Astrocyte (in vitro differentiated cells and primary cell): ENCODE results near the gene TNFSF13. TPM values are rescaled to one million over a fixed set of nuclear protein-coding genes. Genes with fewer than 3 reads are reported as not detected.

Experiments used
- DNase-seq: peaks from one replicate; pipeline ENCODE4 v3.0.0-alpha.2; 2010; ENCODE audit warnings: low read depth
- FAIRE-seq: peaks from 2 replicates; lab custom pipeline; 2011; peaks lifted over from hg19 to GRCh38; lab: Jason Lieb, UNC
- H2AFZ ChIP-seq: 2 replicates; pipeline ENCODE4 v1.6.0; 2012; ENCODE audit warnings: low read depth, low read length, inconsistent platforms
- H3K27ac ChIP-seq: 2 replicates; pipeline ENCODE4 v1.5.1; 2011; ENCODE audit warnings: low read depth, low read length, inconsistent platforms
- H3K27me3 ChIP-seq: 2 replicates; pipeline ENCODE4 v1.6.0; 2011; ENCODE audit warnings: low read length, inconsistent platforms; ENCODE audit not compliant: insufficient read depth
- H3K36me3 ChIP-seq: 2 replicates; pipeline ENCODE4 v1.5.1; 2011; ENCODE audit warnings: low read length, inconsistent platforms; ENCODE audit not compliant: insufficient read depth
- H3K4me1 ChIP-seq: 2 replicates; pipeline ENCODE4 v1.5.1; 2011; ENCODE audit warnings: low read length, inconsistent platforms; ENCODE audit not compliant: insufficient read depth
- H3K4me2 ChIP-seq: 2 replicates; pipeline ENCODE4 v1.6.0; 2012; ENCODE audit warnings: low read length, inconsistent platforms
- H3K4me3 ChIP-seq: 2 replicates; pipeline ENCODE4 v1.5.1; 2011; ENCODE audit warnings: low read depth, mild to moderate bottlenecking, low read length, inconsistent platforms; ENCODE audit not compliant: insufficient read depth
- H3K79me2 ChIP-seq: 2 replicates; pipeline ENCODE4 v1.6.0; 2012; ENCODE audit warnings: mild to moderate bottlenecking, low read length, inconsistent platforms; ENCODE audit not compliant: insufficient read depth
- H3K9ac ChIP-seq: 2 replicates; pipeline ENCODE4 v1.6.0; 2012; ENCODE audit warnings: mild to moderate bottlenecking, low read length, inconsistent platforms
- H3K9me3 ChIP-seq: 2 replicates; pipeline ENCODE4 v1.5.1; 2012; ENCODE audit warnings: low read depth, mild to moderate bottlenecking, low read length, inconsistent platforms; ENCODE audit not compliant: insufficient read depth
- H4K20me1 ChIP-seq: 2 replicates; pipeline ENCODE4 v1.6.0; 2012; ENCODE audit warnings: low read length, inconsistent platforms; ENCODE audit not compliant: insufficient read depth
- H3K27ac Mint-ChIP-seq: one replicate; pipeline ENCODE4 v1.8.0; 2021; ENCODE audit warnings: mild to moderate bottlenecking, mixed read lengths; ENCODE audit not compliant: unreplicated experiment
- H3K27me3 Mint-ChIP-seq: one replicate; pipeline ENCODE4 v1.8.0; 2021; ENCODE audit warnings: low read depth, mixed read lengths; ENCODE audit not compliant: unreplicated experiment
- H3K36me3 Mint-ChIP-seq: one replicate; pipeline ENCODE4 v1.8.0; 2021; ENCODE audit warnings: low read depth, mixed read lengths; ENCODE audit not compliant: unreplicated experiment
- H3K4me1 Mint-ChIP-seq: one replicate; pipeline ENCODE4 v1.8.0; 2021; ENCODE audit warnings: low read depth, mixed read lengths; ENCODE audit not compliant: unreplicated experiment
- H3K4me3 Mint-ChIP-seq: one replicate; pipeline ENCODE4 v1.8.0; 2021; ENCODE audit warnings: mild to moderate bottlenecking, moderate library complexity, mixed read lengths; ENCODE audit not compliant: unreplicated experiment
- H3K9me3 Mint-ChIP-seq: one replicate; pipeline ENCODE4 v1.8.0; 2021; ENCODE audit warnings: mild to moderate bottlenecking, mixed read lengths; ENCODE audit not compliant: unreplicated experiment
- CTCF ChIP-seq: IDR thresholded peaks from 2 replicates; pipeline ENCODE4 v1.5.1; 2011; ENCODE audit warnings: low read depth, mild to moderate bottlenecking, inconsistent platforms, low read length, moderate library complexity; ENCODE audit not compliant: insufficient read depth
- EZH2 ChIP-seq: IDR thresholded peaks from 2 replicates; pipeline ENCODE4 v1.6.1; 2012; ENCODE audit warnings: mild to moderate bottlenecking, low read length, inconsistent platforms; ENCODE audit not compliant: insufficient read depth
- total RNA-seq: library from RNA; stranded (reverse); gene quantifications from 2 replicates; pipeline ENCODE4 v1.2.1, GENCODE V29; 2021

The TNFSF13 gene
- total RNA-seq, 1 donor from 2014 or later: 0.93 TPM

- Histone ChIP-seq H3K9ac (peak overlapping the region; percentile 8), H3K36me3 (no peaks in the 10 kb centered on the region), H4K20me1 (no peaks in the 10 kb centered on the region), H3K4me2 (peak overlapping the region; percentile 61), H3K27me3 (no peaks in the 10 kb centered on the region), H2AFZ (peak overlapping the region; percentile 30), H3K4me1 (peaks cover 5% of the 10 kb centered on the region), H3K9me3 (peaks cover 9% of the 10 kb centered on the region), H3K4me3 (no peak overlapping the region), H3K79me2 (no peaks in the 10 kb centered on the region), H3K27ac (peak overlapping the region; percentile 23)
- TF ChIP-seq CTCF: no peak
- TF ChIP-seq EZH2: no peak
- Mint-ChIP-seq H3K4me1 (peaks cover 9% of the 10 kb centered on the region), H3K4me3 (peak overlapping the region; percentile 34), H3K27ac (peak overlapping the region; percentile 59), H3K9me3 (peaks cover 10% of the 10 kb centered on the region), H3K36me3 (peaks cover 3% of the 10 kb centered on the region), H3K27me3 (peaks cover 20% of the 10 kb centered on the region)
- peak; percentile 70 for DNase-seq
- FAIRE-seq: no peak
Measured at GRCh38 chr17:7538891-7539545, 19.5 kb upstream of the TNFSF13 start.

GRCh38 chr17:7541074-7541621 lies 17.4 kb upstream of the TNFSF13 start:
- no peaks in the 10 kb centered on the region for H3K79me2 ChIP-seq
- H3K27ac ChIP-seq: no peak overlapping the region
- no peak overlapping the region for H3K27ac Mint-ChIP-seq
- peaks cover 23% of the 10 kb centered on the region for H3K27me3 Mint-ChIP-seq
- H3K4me1 Mint-ChIP-seq: peaks cover 9% of the 10 kb centered on the region
- H2AFZ ChIP-seq: no peak overlapping the region
- H3K9ac ChIP-seq: no peak overlapping the region
- peaks cover 5% of the 10 kb centered on the region for H3K4me1 ChIP-seq
- peaks cover 10% of the 10 kb centered on the region for H3K9me3 Mint-ChIP-seq
- TF ChIP-seq EZH2: no peak
- no peak for TF ChIP-seq CTCF
- no peak overlapping the region for H3K4me3 Mint-ChIP-seq
- no peaks in the 10 kb centered on the region for H4K20me1 ChIP-seq
- FAIRE-seq: no peak
- H3K36me3 Mint-ChIP-seq: no peaks in the 10 kb centered on the region
- peaks cover 9% of the 10 kb centered on the region for H3K9me3 ChIP-seq
- H3K4me2 ChIP-seq: no peak overlapping the region
- H3K36me3 ChIP-seq: no peaks in the 10 kb centered on the region
- no peak overlapping the region for H3K4me3 ChIP-seq
- H3K27me3 ChIP-seq: no peaks in the 10 kb centered on the region
- DNase-seq: no peak

- Histone ChIP-seq H3K27ac (no peak overlapping the region), H2AFZ (no peak overlapping the region), H3K4me1 (peaks cover 11% of the 10 kb centered on the region), H3K27me3 (no peaks in the 10 kb centered on the region), H3K79me2 (no peaks in the 10 kb centered on the region), H4K20me1 (no peaks in the 10 kb centered on the region), H3K4me3 (no peak overlapping the region), H3K9me3 (no peaks in the 10 kb centered on the region), H3K36me3 (no peaks in the 10 kb centered on the region), H3K4me2 (no peak overlapping the region), H3K9ac (no peak overlapping the region)
- Mint-ChIP-seq H3K36me3 (no peaks in the 10 kb centered on the region), H3K27me3 (peaks cover 26% of the 10 kb centered on the region), H3K4me3 (no peak overlapping the region), H3K9me3 (peaks cover 5% of the 10 kb centered on the region), H3K27ac (no peak overlapping the region), H3K4me1 (no peaks in the 10 kb centered on the region)
- DNase-seq: no peak
- no peak for FAIRE-seq
- no peak for TF ChIP-seq CTCF
Measured at GRCh38 chr17:7544911-7545310, 13.6 kb upstream of the TNFSF13 start.
